HG02610 (cell line): ENCODE results near the gene NECAP2.
A peak's percentile ranks its signal among the peaks of the same experiment; 100 is the strongest.

Source experiments
- ATAC-seq: cut with Tn5 transposase; IDR thresholded peaks from one replicate; pipeline ENCODE4 v1.9.1; 2021; ENCODE audit warnings: mild to moderate bottlenecking, moderate library complexity; ENCODE audit not compliant: unreplicated experiment

Gene NECAP2

DNA sequence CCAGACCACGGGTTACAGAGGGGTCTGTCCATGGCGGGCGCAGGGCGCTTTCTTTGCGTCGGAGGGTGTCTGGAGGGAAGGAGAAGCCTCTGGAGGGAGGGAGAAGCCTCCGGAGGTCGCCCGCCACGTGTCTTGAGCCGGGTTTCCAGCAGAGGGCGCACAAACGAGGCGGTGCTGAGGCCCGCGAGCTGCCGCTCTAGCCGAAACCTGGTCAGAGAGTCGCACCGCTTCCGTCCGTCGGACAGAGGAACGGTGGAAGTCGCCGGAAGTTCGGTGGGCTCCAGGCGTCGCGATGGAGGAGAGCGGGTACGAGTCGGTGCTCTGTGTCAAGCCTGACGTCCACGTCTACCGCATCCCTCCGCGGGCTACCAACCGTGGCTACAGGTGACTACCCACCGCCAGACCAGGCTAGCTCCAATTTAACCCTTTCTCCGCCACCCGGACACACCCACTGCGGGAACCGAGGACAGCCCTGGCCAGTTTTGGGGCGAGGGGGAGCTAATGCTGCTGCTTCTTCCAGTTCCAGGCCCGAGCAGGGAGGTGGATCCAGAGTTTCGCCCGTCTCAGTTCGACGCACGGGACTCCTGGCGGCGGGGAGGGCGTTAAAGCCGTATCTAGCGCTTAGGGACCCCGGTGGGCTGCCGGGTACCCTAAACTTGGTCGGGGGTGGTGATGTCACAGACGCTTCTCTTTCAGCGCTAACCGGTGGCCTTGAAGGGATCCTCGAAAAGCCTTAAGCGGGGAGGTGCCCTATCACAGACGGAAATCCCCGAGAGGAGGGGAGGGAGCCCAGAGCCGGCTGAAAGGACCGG is at the start of gene NECAP2:
Gene NECAP2 (plus strand): TSS at position 255 of the 812 bp plus-strand sequence. CDS start 38 bp downstream, at position 293.
- peak; percentile 89 for ATAC-seq

DNA sequence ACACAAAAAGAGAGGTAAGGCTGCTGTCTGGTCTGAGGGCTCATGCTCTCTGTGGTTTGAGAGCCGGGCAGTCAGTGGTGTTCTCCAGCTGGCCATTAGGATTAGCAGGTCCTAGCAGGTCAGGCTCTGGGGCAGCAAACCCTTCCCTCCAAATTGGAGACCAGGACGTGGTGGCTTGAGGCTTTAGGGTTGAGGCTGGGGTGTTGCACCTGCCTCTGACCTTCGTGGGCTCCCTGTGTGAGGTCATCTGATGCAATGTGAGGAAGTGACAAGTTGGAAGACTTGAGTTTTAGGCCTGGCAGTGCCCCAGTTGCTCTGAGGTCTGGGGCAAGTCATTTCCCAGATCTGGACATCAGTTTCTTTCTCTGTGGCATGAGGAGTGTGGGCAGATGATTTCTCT is 49.1 kb upstream of the NECAP2 start:
- no peak for ATAC-seq

DNA sequence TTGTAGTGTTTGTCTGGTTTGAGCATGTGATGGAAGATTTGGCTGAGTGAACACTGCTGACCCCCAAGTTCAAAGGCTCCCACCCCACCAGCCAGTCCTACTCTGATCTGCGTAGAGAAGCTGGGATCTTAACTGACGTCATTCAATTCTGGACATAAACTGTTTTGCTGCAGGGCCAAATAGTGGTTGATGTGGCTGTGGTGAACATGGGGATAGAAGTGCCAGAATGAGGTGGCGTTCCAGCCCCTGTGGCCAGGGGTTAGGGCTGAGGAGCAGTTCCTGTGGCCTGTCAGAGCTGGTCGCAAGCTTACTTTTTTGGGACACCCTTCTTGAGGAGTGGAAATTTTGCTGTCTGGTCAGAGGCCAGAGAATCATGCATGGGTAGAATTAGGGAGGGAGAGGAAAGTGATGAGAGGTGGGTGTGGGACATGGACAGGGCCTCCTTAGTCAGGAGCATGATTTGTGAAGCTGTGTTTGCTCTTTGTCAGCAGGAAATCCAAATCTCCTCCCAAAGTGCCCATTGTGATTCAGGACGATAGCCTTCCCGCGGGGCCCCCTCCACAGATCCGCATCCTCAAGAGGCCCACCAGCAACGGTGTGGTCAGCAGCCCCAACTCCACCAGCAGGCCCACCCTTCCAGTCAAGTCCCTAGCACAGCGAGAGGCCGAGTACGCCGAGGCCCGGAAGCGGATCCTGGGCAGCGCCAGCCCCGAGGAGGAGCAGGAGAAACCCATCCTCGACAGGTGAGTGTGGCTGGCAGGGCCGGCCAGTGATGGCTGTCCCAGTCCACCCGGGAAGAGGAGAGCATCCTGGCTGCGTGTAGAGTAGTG is 47.6 kb upstream of the NECAP2 start:
- no peak for ATAC-seq

GRCh38 chr1:16393570-16394521 is 46.7 kb upstream of the NECAP2 start:
- no peak for ATAC-seq

- no peak for ATAC-seq
Observed at GRCh38 chr1:16394977-16395376, 45.5 kb upstream of the NECAP2 start.

DNA sequence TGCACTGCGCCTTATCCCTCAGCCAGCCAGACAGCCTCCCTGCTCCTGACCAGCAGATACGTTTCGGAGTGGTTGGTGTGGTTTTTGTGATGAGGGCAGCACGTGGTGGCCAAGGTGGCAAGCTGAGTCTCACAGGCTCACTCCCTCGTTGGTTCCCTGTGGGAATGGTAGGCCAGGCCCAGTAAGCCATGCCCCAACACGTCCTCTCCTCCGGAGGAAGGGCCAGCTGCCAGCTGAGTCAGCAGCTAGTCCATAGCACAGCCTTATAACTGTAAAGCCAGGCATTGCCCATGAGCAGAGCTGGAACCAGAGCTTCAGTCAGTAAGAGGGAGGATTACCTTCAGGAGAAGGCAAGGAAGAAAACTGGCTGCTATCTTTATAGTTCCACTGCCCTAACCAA is 43.9 kb upstream of the NECAP2 start:
- no peak for ATAC-seq

DNA sequence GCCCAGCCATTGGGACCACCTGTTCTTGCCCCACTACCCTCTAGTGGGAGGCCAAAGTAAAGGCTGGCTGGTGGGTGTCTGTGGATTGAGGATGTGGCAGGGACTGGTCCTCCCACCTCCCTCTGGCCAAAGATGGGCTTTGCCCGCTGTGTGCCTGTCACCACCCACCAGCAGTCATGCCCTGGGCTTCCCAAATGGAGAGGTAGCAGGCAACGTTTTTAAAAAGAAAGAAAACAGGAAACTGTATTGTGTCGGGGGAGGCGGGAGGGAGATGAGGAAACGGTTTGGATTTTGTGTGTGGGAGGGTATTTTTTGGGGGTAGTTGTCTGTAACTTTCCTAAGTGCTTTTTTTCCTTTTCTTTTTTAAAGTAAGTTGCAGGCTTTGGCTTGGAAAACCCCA is 43.4 kb upstream of the NECAP2 start:
- no peak for ATAC-seq

GRCh38 chr1:16398371-16398953 is 42.1 kb upstream of the NECAP2 start:
- ATAC-seq: no peak

GRCh38 chr1:16402742-16403141 is 37.8 kb upstream of the NECAP2 start:
- no peak for ATAC-seq

DNA sequence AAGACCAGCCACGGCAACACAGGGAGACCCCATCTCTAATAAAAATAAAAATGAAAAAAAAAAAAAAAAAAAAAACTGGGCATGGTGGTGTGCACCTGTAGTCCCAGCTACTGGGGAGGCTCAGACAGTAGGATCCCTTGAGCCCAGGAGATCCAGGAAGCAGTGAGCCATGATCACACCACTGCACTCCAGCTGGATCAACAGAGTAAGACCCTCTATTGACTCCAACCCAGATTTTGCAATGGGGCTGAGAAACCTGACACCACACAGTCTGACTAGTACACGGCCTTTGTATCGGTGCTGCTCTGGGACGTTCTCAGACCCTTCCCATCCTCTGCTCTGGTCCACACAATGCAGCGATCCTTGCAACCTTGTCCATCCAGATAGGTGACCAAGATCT is 35.1 kb upstream of the NECAP2 start:
- ATAC-seq: no peak

DNA sequence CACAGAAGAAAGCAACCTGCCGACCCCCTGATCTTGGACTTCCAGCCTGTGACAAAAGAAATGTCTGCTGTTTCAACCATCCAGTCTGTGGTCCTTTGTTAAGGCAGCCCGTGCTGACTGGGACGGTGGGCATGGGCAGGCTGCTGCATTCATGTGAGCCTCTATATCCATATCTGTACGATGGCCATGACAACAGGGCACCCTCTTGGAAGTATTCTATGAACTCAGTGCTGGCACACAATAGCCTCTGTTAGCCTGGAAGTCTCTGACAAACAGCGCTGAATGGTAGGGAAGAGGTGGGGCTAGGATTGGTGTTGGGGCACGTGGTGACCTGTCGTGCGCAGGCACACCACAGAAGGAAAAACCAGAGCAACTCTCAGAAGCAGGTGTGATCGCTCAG is 33.7 kb upstream of the NECAP2 start:
- ATAC-seq: no peak

- ATAC-seq: no peak
Observed at GRCh38 chr1:16409536-16410152, 30.9 kb upstream of the NECAP2 start.

GRCh38 chr1:16410803-16411202 is 29.7 kb upstream of the NECAP2 start:
- ATAC-seq: no peak

DNA sequence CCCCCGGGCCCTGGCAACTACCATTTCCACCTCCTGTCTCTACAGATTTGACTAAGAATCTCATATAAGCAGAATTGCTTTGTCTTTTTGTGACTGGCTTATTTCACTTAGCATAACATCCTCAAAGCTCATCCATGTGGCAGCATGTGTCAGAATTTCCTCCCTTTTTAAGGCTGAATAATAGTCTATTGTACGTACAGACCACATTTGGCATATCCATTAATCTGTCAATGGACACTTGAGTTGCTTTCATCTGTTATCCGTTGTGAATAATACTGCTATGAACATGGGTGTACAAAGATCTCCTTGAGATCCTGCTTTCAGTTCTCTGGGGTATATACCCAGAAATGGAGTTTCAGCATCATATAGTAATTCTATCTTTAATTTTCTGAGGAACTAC is 27.3 kb upstream of the NECAP2 start:
- no peak for ATAC-seq

GRCh38 chr1:16418823-16419425 is 21.6 kb upstream of the NECAP2 start:
- ATAC-seq: no peak

GRCh38 chr1:16420424-16421118 is 20.0 kb upstream of the NECAP2 start:
- ATAC-seq: peak; percentile 88

DNA sequence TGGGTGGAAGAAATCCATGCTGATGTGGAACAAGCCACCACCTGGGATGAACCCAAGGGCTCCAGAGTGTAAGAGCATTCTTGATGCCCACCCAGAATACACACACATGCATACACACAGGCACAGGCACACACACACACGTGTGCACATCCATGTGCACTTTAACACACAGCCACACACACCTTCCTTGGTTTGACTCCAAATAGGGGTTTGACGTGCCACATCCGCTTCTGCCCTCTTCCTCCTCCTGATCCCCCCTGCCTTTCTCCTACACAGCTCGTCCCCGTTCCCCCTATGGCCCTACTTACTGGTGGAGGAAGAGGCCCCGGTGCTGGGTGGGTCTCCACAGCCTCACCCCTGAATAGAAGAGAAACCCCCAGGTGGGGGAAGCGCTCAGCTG is 19.3 kb upstream of the NECAP2 start:
- ATAC-seq: no peak

GRCh38 chr1:16422041-16422440 is 18.5 kb upstream of the NECAP2 start:
- ATAC-seq: no peak
